ENCODE results near the gene NLRP12.
"Not testable (repeated sequence)": the region's sequence is repeated elsewhere in the genome, so short reads cannot be mapped to it uniquely, and the experiment has no call there.

NLRP12 gene

GRCh38 chr19:53775524-53775923 lies 48.6 kb downstream of the NLRP12 start:
- no peak overlapping the region for H3K4me3 ChIP-seq (replicated peaks; ENCODE audit: low read depth, low read length)
- TF ChIP-seq CTCF (IDR thresholded peaks at IDR 0.05; ENCODE audit: low read length, missing control alignments), result no peak
- DNase-seq (ENCODE audit: low read depth), result no peak

- not testable (repeated sequence) for H3K4me3 ChIP-seq (replicated peaks; ENCODE audit: low read depth, low read length); DNase-seq (ENCODE audit: low read depth)
Measured at GRCh38 chr19:53774491-53774890, 49.6 kb downstream of the NLRP12 start.

- TF ChIP-seq CTCF (IDR thresholded peaks at IDR 0.05; ENCODE audit: low read length, missing control alignments), result no peak
- no peak overlapping the region for H3K4me3 ChIP-seq (replicated peaks; ENCODE audit: low read depth, low read length)
- DNase-seq (ENCODE audit: low read depth), result no peak
Measured at GRCh38 chr19:53773999-53774398, 50.1 kb downstream of the NLRP12 start.

GRCh38 chr19:53772943-53773342 lies 51.2 kb downstream of the NLRP12 start:
- TF ChIP-seq CTCF (IDR thresholded peaks at IDR 0.05; ENCODE audit: low read length, missing control alignments), result peak; percentile 82
- peak; percentile 73 for DNase-seq (ENCODE audit: low read depth)
- H3K4me3 ChIP-seq (replicated peaks; ENCODE audit: low read depth, low read length), result no peak overlapping the region

- no peak for TF ChIP-seq CTCF (IDR thresholded peaks at IDR 0.05; ENCODE audit: low read length, missing control alignments)
- no peak for DNase-seq (ENCODE audit: low read depth)
- no peak overlapping the region for H3K4me3 ChIP-seq (replicated peaks; ENCODE audit: low read depth, low read length)
Measured at GRCh38 chr19:53771144-53771543, 53.0 kb downstream of the NLRP12 start.

GRCh38 chr19:53769696-53770309 lies 54.3 kb downstream of the NLRP12 start:
- not testable (repeated sequence) for DNase-seq (ENCODE audit: low read depth); H3K4me3 ChIP-seq (replicated peaks; ENCODE audit: low read depth, low read length)

- no peak overlapping the region for H3K4me3 ChIP-seq (replicated peaks; ENCODE audit: low read depth, low read length)
- no peak for TF ChIP-seq CTCF (IDR thresholded peaks at IDR 0.05; ENCODE audit: low read length, missing control alignments)
- no peak for DNase-seq (ENCODE audit: low read depth)
Measured at GRCh38 chr19:53768401-53768800, 55.7 kb downstream of the NLRP12 start.

GRCh38 chr19:53758991-53759390 lies 65.1 kb downstream of the NLRP12 start:
- not testable (repeated sequence) for DNase-seq (ENCODE audit: low read depth); H3K4me3 ChIP-seq (replicated peaks; ENCODE audit: low read depth, low read length)
